Measurements from ENCODE around the gene SRRD.
"Not testable (repeated sequence)": the region's sequence is repeated elsewhere in the genome, so short reads cannot be mapped to it uniquely, and the experiment has no call there.

Gene SRRD

GRCh38 chr22:26522592-26522991 is 38.9 kb downstream of the SRRD start:
- no peaks in the 10 kb centered on the region for H3K4me1 Mint-ChIP-seq
- H3K9me3 Mint-ChIP-seq, result no peaks in the 10 kb centered on the region
- no peak overlapping the region for H3K4me3 Mint-ChIP-seq
- peaks cover 11% of the 10 kb centered on the region for H3K36me3 Mint-ChIP-seq (ENCODE audit: low read depth)
- H3K27ac Mint-ChIP-seq, result no peak overlapping the region
- no peaks in the 10 kb centered on the region for H3K27me3 Mint-ChIP-seq (ENCODE audit: low read depth)
- no peak for TF ChIP-seq CTCF (IDR thresholded peaks at IDR 0.05; ENCODE audit: unreplicated experiment in 3 of 3)

- H3K27ac Mint-ChIP-seq, result peak overlapping the region in 1 of 3 experiments; percentile 15
- no peaks in the 10 kb centered on the region for H3K9me3 Mint-ChIP-seq
- no peak overlapping the region for H3K4me3 Mint-ChIP-seq
- no peaks in the 10 kb centered on the region for H3K4me1 Mint-ChIP-seq
- peaks cover 11% of the 10 kb centered on the region for H3K36me3 Mint-ChIP-seq (ENCODE audit: low read depth)
- no peaks in the 10 kb centered on the region for H3K27me3 Mint-ChIP-seq (ENCODE audit: low read depth)
- TF ChIP-seq CTCF (IDR thresholded peaks at IDR 0.05; ENCODE audit: unreplicated experiment in 3 of 3), result no peak
Observed at GRCh38 chr22:26524870-26525269, 41.2 kb downstream of the SRRD start.

GRCh38 chr22:26525946-26526564 is 42.4 kb downstream of the SRRD start:
- H3K36me3 Mint-ChIP-seq (ENCODE audit: low read depth), result peaks cover 18% of the 10 kb centered on the region
- no peak overlapping the region for H3K4me3 Mint-ChIP-seq
- no peak overlapping the region for H3K27ac Mint-ChIP-seq
- no peak for TF ChIP-seq CTCF (IDR thresholded peaks at IDR 0.05; ENCODE audit: unreplicated experiment in 3 of 3)
- no peaks in the 10 kb centered on the region for H3K4me1 Mint-ChIP-seq
- no peaks in the 10 kb centered on the region for H3K9me3 Mint-ChIP-seq
- H3K27me3 Mint-ChIP-seq (ENCODE audit: low read depth), result no peaks in the 10 kb centered on the region

GRCh38 chr22:26527167-26527566 is 43.5 kb downstream of the SRRD start:
- Mint-ChIP-seq H3K9me3 (no peaks in the 10 kb centered on the region), H3K27me3 (ENCODE audit: low read depth) (no peaks in the 10 kb centered on the region), H3K27ac (no peak overlapping the region), H3K36me3 (ENCODE audit: low read depth) (peaks cover 20% of the 10 kb centered on the region), H3K4me1 (no peaks in the 10 kb centered on the region), H3K4me3 (no peak overlapping the region)
- no peak for TF ChIP-seq CTCF (IDR thresholded peaks at IDR 0.05; ENCODE audit: unreplicated experiment in 3 of 3)

GRCh38 chr22:26527574-26528465 is 44.1 kb downstream of the SRRD start:
- peaks cover 20% of the 10 kb centered on the region for H3K36me3 Mint-ChIP-seq (ENCODE audit: low read depth)
- no peaks in the 10 kb centered on the region for H3K9me3 Mint-ChIP-seq
- H3K4me3 Mint-ChIP-seq, result no peak overlapping the region
- H3K27me3 Mint-ChIP-seq (ENCODE audit: low read depth), result no peaks in the 10 kb centered on the region
- peak overlapping the region in 1 of 3 experiments; percentile 17 for H3K27ac Mint-ChIP-seq
- H3K4me1 Mint-ChIP-seq, result no peaks in the 10 kb centered on the region
- TF ChIP-seq CTCF (IDR thresholded peaks at IDR 0.05; ENCODE audit: unreplicated experiment in 3 of 3), result no peak

- H3K4me3 Mint-ChIP-seq; H3K4me1 Mint-ChIP-seq; H3K27ac Mint-ChIP-seq; H3K27me3 Mint-ChIP-seq (ENCODE audit: low read depth); H3K9me3 Mint-ChIP-seq: not testable (repeated sequence)
- H3K36me3 Mint-ChIP-seq (ENCODE audit: low read depth), result peaks cover 20% of the 10 kb centered on the region
Observed at GRCh38 chr22:26528518-26528917, 44.8 kb downstream of the SRRD start.
